ENCODE measurements around the gene CPS1.

The CPS1 gene

GRCh38 chr2:210524533-210524932 is 31.9 kb upstream of the CPS1 start:
- Histone ChIP-seq H2AK5ac (ENCODE audit: low read length) (no peak overlapping the region), H2BK15ac (replicated peaks; ENCODE audit: low read depth) (no peak overlapping the region), H3K18ac (ENCODE audit: low read length) (no peak overlapping the region), H3K4ac (ENCODE audit: low read depth, low read length) (no peak overlapping the region), H3K4me1 (ENCODE audit: control insufficient read depth, low read depth, low read length) (no peaks in the 10 kb centered on the region), H3K9ac (ENCODE audit: low read length) (no peak overlapping the region), H4K8ac (ENCODE audit: low read depth, low read length) (no peak overlapping the region), H3K36me3 (ENCODE audit: control insufficient read depth, insufficient read depth, low read length) (no peaks in the 10 kb centered on the region), H3K4me3 (ENCODE audit: low read length) (no peak overlapping the region), H3K27me3 (ENCODE audit: insufficient read depth, low read length, poor library complexity) (no peaks in the 10 kb centered on the region), H2BK5ac (ENCODE audit: low read length) (no peak overlapping the region), H3K79me2 (ENCODE audit: control insufficient read depth, insufficient read depth, low read length) (no peaks in the 10 kb centered on the region), H3K23ac (ENCODE audit: low read length) (no peak overlapping the region), H3K56ac (ENCODE audit: low read length) (no peak overlapping the region), H3K27ac (ENCODE audit: low read depth, low read length) (no peak overlapping the region), H2BK120ac (ENCODE audit: low read depth, low read length) (no peak overlapping the region), H3K79me1 (ENCODE audit: low read length) (no peaks in the 10 kb centered on the region), H3K4me2 (ENCODE audit: low read length) (no peak overlapping the region), H4K5ac (ENCODE audit: low read length) (no peak overlapping the region)
- DNase-seq: no peak

GRCh38 chr2:210527286-210527685 is 29.1 kb upstream of the CPS1 start:
- Histone ChIP-seq H3K9ac (ENCODE audit: low read length) (no peak overlapping the region), H3K79me1 (ENCODE audit: low read length) (no peaks in the 10 kb centered on the region), H3K27me3 (ENCODE audit: insufficient read depth, low read length, poor library complexity) (no peaks in the 10 kb centered on the region), H3K4ac (ENCODE audit: low read depth, low read length) (no peak overlapping the region), H3K4me3 (ENCODE audit: low read length) (no peak overlapping the region), H3K18ac (ENCODE audit: low read length) (no peak overlapping the region), H3K56ac (ENCODE audit: low read length) (no peak overlapping the region), H2BK120ac (ENCODE audit: low read depth, low read length) (no peak overlapping the region), H2BK15ac (replicated peaks; ENCODE audit: low read depth) (no peak overlapping the region), H3K4me2 (ENCODE audit: low read length) (no peak overlapping the region), H3K23ac (ENCODE audit: low read length) (no peak overlapping the region), H4K8ac (ENCODE audit: low read depth, low read length) (no peak overlapping the region), H3K79me2 (ENCODE audit: control insufficient read depth, insufficient read depth, low read length) (no peaks in the 10 kb centered on the region), H3K36me3 (ENCODE audit: control insufficient read depth, insufficient read depth, low read length) (no peaks in the 10 kb centered on the region), H4K5ac (ENCODE audit: low read length) (no peak overlapping the region), H3K27ac (ENCODE audit: low read depth, low read length) (no peak overlapping the region), H2AK5ac (ENCODE audit: low read length) (no peak overlapping the region), H2BK5ac (ENCODE audit: low read length) (no peak overlapping the region), H3K4me1 (ENCODE audit: control insufficient read depth, low read depth, low read length) (no peaks in the 10 kb centered on the region)
- DNase-seq: no peak

GRCh38 chr2:210528716-210529115 is 27.7 kb upstream of the CPS1 start:
- no peaks in the 10 kb centered on the region for H3K4me1 ChIP-seq (ENCODE audit: control insufficient read depth, low read depth, low read length)
- no peak overlapping the region for H3K4me3 ChIP-seq (ENCODE audit: low read length)
- no peak overlapping the region for H2AK5ac ChIP-seq (ENCODE audit: low read length)
- H3K56ac ChIP-seq (ENCODE audit: low read length): no peak overlapping the region
- H3K4ac ChIP-seq (ENCODE audit: low read depth, low read length): no peak overlapping the region
- no peak overlapping the region for H4K8ac ChIP-seq (ENCODE audit: low read depth, low read length)
- H3K79me2 ChIP-seq (ENCODE audit: control insufficient read depth, insufficient read depth, low read length): no peaks in the 10 kb centered on the region
- H3K9ac ChIP-seq (ENCODE audit: low read length): no peak overlapping the region
- no peak for DNase-seq
- H3K36me3 ChIP-seq (ENCODE audit: control insufficient read depth, insufficient read depth, low read length): no peaks in the 10 kb centered on the region
- no peak overlapping the region for H3K23ac ChIP-seq (ENCODE audit: low read length)
- WGBS (ENCODE audit: extremely low coverage, insufficient coverage, low lambda C conversion rate): 100% methylated on average over 3 of the region's 4 CpGs
- H2BK15ac ChIP-seq (replicated peaks; ENCODE audit: low read depth): no peak overlapping the region
- no peak overlapping the region for H2BK5ac ChIP-seq (ENCODE audit: low read length)
- H3K27me3 ChIP-seq (ENCODE audit: insufficient read depth, low read length, poor library complexity): no peaks in the 10 kb centered on the region
- H3K18ac ChIP-seq (ENCODE audit: low read length): no peak overlapping the region
- no peaks in the 10 kb centered on the region for H3K79me1 ChIP-seq (ENCODE audit: low read length)
- H3K27ac ChIP-seq (ENCODE audit: low read depth, low read length): no peak overlapping the region
- H3K4me2 ChIP-seq (ENCODE audit: low read length): no peak overlapping the region
- no peak overlapping the region for H2BK120ac ChIP-seq (ENCODE audit: low read depth, low read length)
- H4K5ac ChIP-seq (ENCODE audit: low read length): no peak overlapping the region

- Histone ChIP-seq H3K23ac (ENCODE audit: low read length) (no peak overlapping the region), H2AK5ac (ENCODE audit: low read length) (no peak overlapping the region), H3K4me3 (ENCODE audit: low read length) (no peak overlapping the region), H4K5ac (ENCODE audit: low read length) (no peak overlapping the region), H3K79me1 (ENCODE audit: low read length) (no peaks in the 10 kb centered on the region), H3K27ac (ENCODE audit: low read depth, low read length) (no peak overlapping the region), H3K79me2 (ENCODE audit: control insufficient read depth, insufficient read depth, low read length) (no peaks in the 10 kb centered on the region), H2BK5ac (ENCODE audit: low read length) (no peak overlapping the region), H2BK120ac (ENCODE audit: low read depth, low read length) (no peak overlapping the region), H4K8ac (ENCODE audit: low read depth, low read length) (no peak overlapping the region), H3K36me3 (ENCODE audit: control insufficient read depth, insufficient read depth, low read length) (no peaks in the 10 kb centered on the region), H2BK15ac (replicated peaks; ENCODE audit: low read depth) (no peak overlapping the region), H3K56ac (ENCODE audit: low read length) (no peak overlapping the region), H3K18ac (ENCODE audit: low read length) (no peak overlapping the region), H3K4ac (ENCODE audit: low read depth, low read length) (no peak overlapping the region), H3K9ac (ENCODE audit: low read length) (no peak overlapping the region), H3K4me2 (ENCODE audit: low read length) (no peak overlapping the region), H3K4me1 (ENCODE audit: control insufficient read depth, low read depth, low read length) (no peaks in the 10 kb centered on the region), H3K27me3 (ENCODE audit: insufficient read depth, low read length, poor library complexity) (no peaks in the 10 kb centered on the region)
- no CpG with 5 or more reads among the region's 5 CpGs for WGBS (ENCODE audit: extremely low coverage, insufficient coverage, low lambda C conversion rate)
- no peak for DNase-seq
These were observed 25.3 kb upstream of the CPS1 start for GRCh38 chr2:210531050-210531449.

GRCh38 chr2:210531482-210531881 is 24.9 kb upstream of the CPS1 start:
- Histone ChIP-seq H2AK5ac (ENCODE audit: low read length) (no peak overlapping the region), H3K9ac (ENCODE audit: low read length) (no peak overlapping the region), H3K4me2 (ENCODE audit: low read length) (no peak overlapping the region), H2BK120ac (ENCODE audit: low read depth, low read length) (no peak overlapping the region), H4K8ac (ENCODE audit: low read depth, low read length) (no peak overlapping the region), H3K18ac (ENCODE audit: low read length) (no peak overlapping the region), H3K4ac (ENCODE audit: low read depth, low read length) (no peak overlapping the region), H2BK5ac (ENCODE audit: low read length) (no peak overlapping the region), H4K5ac (ENCODE audit: low read length) (no peak overlapping the region), H3K27ac (ENCODE audit: low read depth, low read length) (no peak overlapping the region), H3K36me3 (ENCODE audit: control insufficient read depth, insufficient read depth, low read length) (no peaks in the 10 kb centered on the region), H3K79me2 (ENCODE audit: control insufficient read depth, insufficient read depth, low read length) (no peaks in the 10 kb centered on the region), H3K23ac (ENCODE audit: low read length) (no peak overlapping the region), H3K4me3 (ENCODE audit: low read length) (no peak overlapping the region), H3K56ac (ENCODE audit: low read length) (no peak overlapping the region), H3K79me1 (ENCODE audit: low read length) (no peaks in the 10 kb centered on the region), H3K27me3 (ENCODE audit: insufficient read depth, low read length, poor library complexity) (no peaks in the 10 kb centered on the region), H3K4me1 (ENCODE audit: control insufficient read depth, low read depth, low read length) (no peaks in the 10 kb centered on the region), H2BK15ac (replicated peaks; ENCODE audit: low read depth) (no peak overlapping the region)
- no peak for DNase-seq
- no CpG with 5 or more reads among the region's 3 CpGs for WGBS (ENCODE audit: extremely low coverage, insufficient coverage, low lambda C conversion rate)

- WGBS (ENCODE audit: extremely low coverage, insufficient coverage, low lambda C conversion rate): no CpG with 5 or more reads among the region's 2 CpGs
- no peak overlapping the region for H2BK120ac ChIP-seq (ENCODE audit: low read depth, low read length)
- no peak overlapping the region for H3K9ac ChIP-seq (ENCODE audit: low read length)
These were observed 23.0 kb upstream of the CPS1 start for GRCh38 chr2:210533389-210533788.

More at GRCh38 chr2:210533389-210533788, 23.0 kb upstream of the CPS1 start:
- Histone ChIP-seq H2BK5ac (ENCODE audit: low read length) (no peak overlapping the region), H3K23ac (ENCODE audit: low read length) (no peak overlapping the region), H3K4ac (ENCODE audit: low read depth, low read length) (no peak overlapping the region), H3K4me1 (ENCODE audit: control insufficient read depth, low read depth, low read length) (no peaks in the 10 kb centered on the region), H3K79me1 (ENCODE audit: low read length) (no peaks in the 10 kb centered on the region), H4K8ac (ENCODE audit: low read depth, low read length) (no peak overlapping the region), H2AK5ac (ENCODE audit: low read length) (no peak overlapping the region), H3K27ac (ENCODE audit: low read depth, low read length) (no peak overlapping the region), H3K27me3 (ENCODE audit: insufficient read depth, low read length, poor library complexity) (no peaks in the 10 kb centered on the region), H3K4me2 (ENCODE audit: low read length) (no peak overlapping the region), H3K18ac (ENCODE audit: low read length) (no peak overlapping the region), H3K4me3 (ENCODE audit: low read length) (no peak overlapping the region), H2BK15ac (replicated peaks; ENCODE audit: low read depth) (no peak overlapping the region), H3K36me3 (ENCODE audit: control insufficient read depth, insufficient read depth, low read length) (no peaks in the 10 kb centered on the region), H3K79me2 (ENCODE audit: control insufficient read depth, insufficient read depth, low read length) (no peaks in the 10 kb centered on the region), H3K56ac (ENCODE audit: low read length) (no peak overlapping the region), H4K5ac (ENCODE audit: low read length) (no peak overlapping the region)
- DNase-seq: no peak
